ENCODE measurements around the gene CACUL1. TPM values are rescaled to one million over a fixed set of nuclear protein-coding genes. Genes with fewer than 3 reads are reported as not detected.

The CACUL1 gene
- total and polyA plus RNA-seq, 10 donors, result 4.3 to 56.7 (median 34.9) TPM

- peaks cover 0 to 21% (median 0%) of the 10 kb centered on the region in 6 donors for H3K36me3 ChIP-seq
- intact Hi-C loops (cut with DNase I; ENCODE audit: low total_unique reads), result loop anchor here (5.0 kb wide), 1 partner anchor 156 kb away; no protein-coding TSS in a partner anchor
- WGBS, 5 donors, result 91 to 99% (median 96%) methylated on average over 6 of the region's 6 CpGs
- no peak for TF ChIP-seq POLR2A (IDR thresholded peaks at IDR 0.05)
- TF ChIP-seq CTCF (IDR thresholded peaks at IDR 0.05 in 8 of 11, conservative IDR thresholded peaks at IDR 0.05 in 3 of 11), result no peak
- TF ChIP-seq POLR2AphosphoS5 (IDR thresholded peaks at IDR 0.05), result no peak
- H3K27me3 ChIP-seq (replicated peaks in 1 of 7), result no peaks in the 10 kb centered on the region
- H3K9me3 ChIP-seq, result no peaks in the 10 kb centered on the region
- DNase-seq, result no peak
- H3K27ac ChIP-seq, result peak overlapping the region in 1 of 8 donors; percentile 10
- H3K4me3 ChIP-seq, result no peak overlapping the region
- peaks cover 2 to 81% (median 20%) of the 10 kb centered on the region in 6 donors for H3K4me1 ChIP-seq
Measured at GRCh38 chr10:118723466-118723865, 31.3 kb downstream of the CACUL1 start.

- TF ChIP-seq POLR2A (IDR thresholded peaks at IDR 0.05) (no peak), CTCF (IDR thresholded peaks at IDR 0.05 in 8 of 11, conservative IDR thresholded peaks at IDR 0.05 in 3 of 11) (no peak), POLR2AphosphoS5 (IDR thresholded peaks at IDR 0.05) (no peak)
- Histone ChIP-seq H3K4me3 (no peak overlapping the region), H3K27me3 (replicated peaks in 1 of 7) (no peaks in the 10 kb centered on the region), H3K4me1 (peaks cover 0 to 63% (median 11%) of the 10 kb centered on the region in 6 donors), H3K27ac (no peak overlapping the region), H3K9me3 (no peaks in the 10 kb centered on the region), H3K36me3 (peaks cover 0 to 18% (median 0%) of the 10 kb centered on the region in 6 donors)
- intact Hi-C loops (cut with DNase I; ENCODE audit: low total_unique reads), result loop anchor here (5.0 kb wide), 1 partner anchor 154 kb away; no protein-coding TSS in a partner anchor
- DNase-seq, result no peak
- WGBS, 5 donors, result 71 to 80% (median 74%) methylated on average over 3 of the region's 3 CpGs
Measured at GRCh38 chr10:118721539-118721876, 33.3 kb downstream of the CACUL1 start.

- 32 to 34% (median 33%) methylated on average over 3 of the region's 3 CpGs for WGBS, 5 donors
Measured at GRCh38 chr10:118720685-118721538, 33.9 kb downstream of the CACUL1 start.

More at GRCh38 chr10:118720685-118721538, 33.9 kb downstream of the CACUL1 start:
- Histone ChIP-seq H3K9me3 (no peaks in the 10 kb centered on the region), H3K4me1 (peaks cover 0 to 57% (median 7%) of the 10 kb centered on the region in 6 donors), H3K27ac (no peak overlapping the region), H3K36me3 (peaks cover 0 to 18% (median 0%) of the 10 kb centered on the region in 6 donors), H3K4me3 (no peak overlapping the region), H3K27me3 (replicated peaks in 1 of 7) (no peaks in the 10 kb centered on the region)
- TF ChIP-seq CTCF (IDR thresholded peaks at IDR 0.05 in 8 of 11, conservative IDR thresholded peaks at IDR 0.05 in 3 of 11), result peak; percentile 57 to 88 (median 81)
- no peak for TF ChIP-seq POLR2AphosphoS5 (IDR thresholded peaks at IDR 0.05)
- no peak for DNase-seq
- intact Hi-C loops (cut with DNase I; ENCODE audit: low total_unique reads), result loop anchor here (5.0 kb wide), 1 partner anchor 154 kb away; no protein-coding TSS in a partner anchor
